WERI-Rb-1 (cell line): ENCODE measurements around the gene SUOX.
"Not testable (repeated sequence)": the region's sequence is repeated elsewhere in the genome, so short reads cannot be mapped to it uniquely, and the experiment has no call there.

ENCODE experiments used
- DNase-seq: peaks from one replicate; pipeline ENCODE4 v3.0.0-alpha.2; 2020
- H3K27ac ChIP-seq: fragments of 250-450 bp; sonication (Bioruptor Pico); 2 replicates; pipeline ENCODE4 v1.5.1; 2020; ENCODE audit warnings: mild to moderate bottlenecking, moderate library complexity
- H3K27me3 ChIP-seq: fragments of 250-450 bp; sonication (Bioruptor Pico); 2 replicates; pipeline ENCODE4 v1.5.1; 2021; ENCODE audit warnings: mild to moderate bottlenecking, low read depth, moderate library complexity; ENCODE audit not compliant: insufficient read depth, severe bottlenecking
- H3K36me3 ChIP-seq: fragments of 250-450 bp; sonication (Bioruptor Pico); 2 replicates; pipeline ENCODE4 v1.5.1; 2020; ENCODE audit warnings: mild to moderate bottlenecking, moderate library complexity
- H3K4me3 ChIP-seq: 2 replicates; pipeline ENCODE4 v1.5.1; 2011; ENCODE audit warnings: low read depth, mild to moderate bottlenecking, control low read depth, low read length
- H3K9me3 ChIP-seq: fragments of 250-450 bp; sonication (Bioruptor Pico); 2 replicates; pipeline ENCODE4 v1.5.1; 2021; ENCODE audit warnings: mild to moderate bottlenecking, moderate library complexity; ENCODE audit not compliant: severe bottlenecking
- TF ChIP-seq, protein P1 (sequence below): IDR thresholded peaks from 2 replicates; pipeline ENCODE4 v1.5.1; 2011; ENCODE audit warnings: low read depth, mild to moderate bottlenecking, control low read depth, inconsistent platforms, low read length

SUOX gene

GRCh38 chr12:55997535-55997859, 421 bp downstream of the SUOX start:
- H3K27ac ChIP-seq = peak overlapping the region; percentile 49; the same call in 1 of the 2 replicates
- H3K9me3 ChIP-seq = no peaks in the 10 kb centered on the region
- TF ChIP-seq, protein P1, sequence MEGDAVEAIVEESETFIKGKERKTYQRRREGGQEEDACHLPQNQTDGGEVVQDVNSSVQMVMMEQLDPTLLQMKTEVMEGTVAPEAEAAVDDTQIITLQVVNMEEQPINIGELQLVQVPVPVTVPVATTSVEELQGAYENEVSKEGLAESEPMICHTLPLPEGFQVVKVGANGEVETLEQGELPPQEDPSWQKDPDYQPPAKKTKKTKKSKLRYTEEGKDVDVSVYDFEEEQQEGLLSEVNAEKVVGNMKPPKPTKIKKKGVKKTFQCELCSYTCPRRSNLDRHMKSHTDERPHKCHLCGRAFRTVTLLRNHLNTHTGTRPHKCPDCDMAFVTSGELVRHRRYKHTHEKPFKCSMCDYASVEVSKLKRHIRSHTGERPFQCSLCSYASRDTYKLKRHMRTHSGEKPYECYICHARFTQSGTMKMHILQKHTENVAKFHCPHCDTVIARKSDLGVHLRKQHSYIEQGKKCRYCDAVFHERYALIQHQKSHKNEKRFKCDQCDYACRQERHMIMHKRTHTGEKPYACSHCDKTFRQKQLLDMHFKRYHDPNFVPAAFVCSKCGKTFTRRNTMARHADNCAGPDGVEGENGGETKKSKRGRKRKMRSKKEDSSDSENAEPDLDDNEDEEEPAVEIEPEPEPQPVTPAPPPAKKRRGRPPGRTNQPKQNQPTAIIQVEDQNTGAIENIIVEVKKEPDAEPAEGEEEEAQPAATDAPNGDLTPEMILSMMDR = no peak
- H3K27me3 ChIP-seq = no peaks in the 10 kb centered on the region
- H3K36me3 ChIP-seq = peaks cover 22% of the 10 kb centered on the region
- H3K4me3 ChIP-seq = peak overlapping the region; percentile 70
- DNase-seq = no peak

DNA sequence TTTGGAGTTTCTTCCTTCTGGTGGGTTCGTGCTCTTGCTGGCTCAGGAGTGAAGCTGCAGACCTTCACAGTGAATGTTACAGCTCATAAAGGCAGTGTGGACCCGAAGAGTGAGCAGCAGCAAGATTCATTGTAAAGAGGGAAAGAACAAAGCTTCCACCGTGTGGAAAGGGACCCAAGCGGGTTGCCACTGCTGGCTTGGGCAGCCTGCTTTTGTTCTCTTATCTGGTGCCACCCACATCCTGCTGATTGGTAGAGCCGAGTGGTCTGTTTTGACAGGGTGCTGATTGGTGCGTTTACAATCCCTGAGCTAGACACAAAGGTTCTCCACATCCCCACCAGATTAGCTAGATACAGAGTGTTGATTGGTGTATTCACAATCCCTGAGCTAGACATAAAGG, 2.4 kb downstream of the SUOX start:
- not testable (repeated sequence) for H3K36me3 ChIP-seq, H3K27ac ChIP-seq, DNase-seq, H3K27me3 ChIP-seq, H3K4me3 ChIP-seq, H3K9me3 ChIP-seq

GRCh38 chr12:55999999-56000540, 3.0 kb downstream of the SUOX start:
- H3K27me3 ChIP-seq, H3K36me3 ChIP-seq, DNase-seq, H3K27ac ChIP-seq, H3K4me3 ChIP-seq, H3K9me3 ChIP-seq: not testable (repeated sequence)

- no peak overlapping the region for H3K27ac ChIP-seq
- TF ChIP-seq, protein P1 = no peak
- H3K9me3 ChIP-seq = no peaks in the 10 kb centered on the region
- H3K27me3 ChIP-seq = no peaks in the 10 kb centered on the region
- H3K4me3 ChIP-seq = no peak overlapping the region
- DNase-seq = no peak
- peaks cover 2% of the 10 kb centered on the region; the same call in 1 of the 2 replicates for H3K36me3 ChIP-seq
Measured at GRCh38 chr12:56001487-56002100, 4.5 kb downstream of the SUOX start.

- not testable (repeated sequence) for H3K9me3 ChIP-seq
Measured at GRCh38 chr12:56003376-56003775, 6.3 kb downstream of the SUOX start.

DNA sequence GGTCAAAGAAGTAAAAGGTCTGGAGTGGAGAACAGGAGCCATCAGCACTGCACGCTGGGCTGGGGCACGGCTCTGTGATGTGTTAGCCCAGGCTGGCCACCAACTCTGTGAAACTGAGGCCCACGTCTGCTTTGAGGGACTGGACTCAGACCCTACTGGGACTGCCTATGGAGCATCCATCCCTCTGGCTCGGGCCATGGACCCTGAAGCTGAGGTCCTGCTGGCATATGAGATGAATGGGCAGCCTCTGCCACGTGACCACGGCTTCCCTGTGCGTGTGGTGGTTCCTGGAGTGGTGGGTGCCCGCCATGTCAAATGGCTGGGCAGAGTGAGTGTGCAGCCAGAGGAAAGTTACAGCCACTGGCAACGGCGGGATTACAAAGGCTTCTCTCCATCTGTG, 7.1 kb downstream of the SUOX start:
- no peaks in the 10 kb centered on the region for H3K9me3 ChIP-seq
- TF ChIP-seq, protein P1 = no peak
- H3K36me3 ChIP-seq = peaks cover 2% of the 10 kb centered on the region; the same call in 1 of the 2 replicates
- no peaks in the 10 kb centered on the region for H3K27me3 ChIP-seq
- no peak overlapping the region for H3K4me3 ChIP-seq
- no peak for DNase-seq
- no peak overlapping the region for H3K27ac ChIP-seq

More at GRCh38 chr12:56003376-56003775, 6.3 kb downstream of the SUOX start:
- H3K27me3 ChIP-seq, H3K36me3 ChIP-seq, H3K27ac ChIP-seq, H3K4me3 ChIP-seq, DNase-seq: not testable (repeated sequence)

DNA sequence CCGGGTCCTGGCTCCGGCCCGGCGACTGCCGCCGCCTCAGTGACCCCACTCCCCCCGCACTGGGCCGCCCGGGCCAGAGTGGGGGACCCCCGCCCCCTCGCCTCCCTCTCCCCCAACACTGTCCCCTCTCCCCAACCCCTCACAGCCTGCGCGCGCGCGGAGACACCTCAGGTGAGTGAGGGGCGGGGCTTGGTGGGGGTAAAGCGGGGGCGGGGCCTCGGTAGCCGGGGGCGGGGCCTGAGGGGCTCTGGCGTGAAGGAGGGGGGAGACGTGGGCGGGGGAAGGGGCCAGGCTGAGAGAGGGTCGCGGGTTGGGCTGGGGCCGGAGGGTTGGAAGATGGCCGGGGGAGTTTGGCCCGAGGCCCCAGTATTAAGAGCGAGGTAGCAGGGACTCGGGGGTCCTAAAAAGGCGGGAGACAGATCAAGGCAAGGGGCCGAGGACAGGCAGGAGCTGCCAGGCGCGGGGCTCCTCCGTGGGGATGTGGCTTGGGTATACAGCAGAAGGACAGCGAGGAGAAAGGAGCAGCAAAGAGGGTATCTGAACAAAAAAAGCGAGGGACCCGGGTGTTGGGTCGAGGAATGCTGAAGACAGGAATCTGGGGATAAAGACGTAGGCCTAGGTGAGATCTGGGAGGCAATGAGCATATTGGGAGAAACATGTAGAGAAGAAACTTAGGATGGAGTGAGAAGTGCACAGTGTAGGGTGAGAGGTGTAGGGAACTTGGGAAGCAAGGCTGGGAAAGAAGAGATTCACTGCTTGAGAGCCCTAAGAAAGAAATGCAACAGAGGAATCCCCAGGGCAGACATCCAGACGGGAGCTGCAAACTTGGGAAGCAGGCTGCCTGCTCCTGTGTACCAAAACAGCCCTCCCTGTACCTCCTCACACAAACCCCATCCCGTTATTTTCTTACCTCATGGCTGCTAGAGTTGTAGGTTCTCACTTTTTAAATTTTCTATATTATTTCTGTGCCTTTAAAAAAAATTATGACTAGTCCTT, 10.8 kb downstream of the SUOX start:
- no peaks in the 10 kb centered on the region for H3K27me3 ChIP-seq
- TF ChIP-seq, protein P1 = no peak
- no peaks in the 10 kb centered on the region for H3K9me3 ChIP-seq
- peak; percentile 73 for DNase-seq
- peak overlapping the region; percentile 76 for H3K4me3 ChIP-seq
- peak overlapping the region; percentile 73 for H3K27ac ChIP-seq
- H3K36me3 ChIP-seq = peaks cover 3% of the 10 kb centered on the region
